Measurements from ENCODE around the gene GCGR.

GCGR gene

GRCh38 chr17:81813371-81813684 is 9.4 kb downstream of the GCGR start:
- H3F3A ChIP-seq (ENCODE audit: insufficient read depth), result no peaks in the 10 kb centered on the region
- no peaks in the 10 kb centered on the region for H3K36me3 ChIP-seq (ENCODE audit: low read length)
- H3K9me3 ChIP-seq (ENCODE audit: insufficient read depth, low read length), result no peaks in the 10 kb centered on the region
- no peaks in the 10 kb centered on the region for H3K9me2 ChIP-seq (replicated peaks; ENCODE audit: insufficient read depth, low read length)
- no peak overlapping the region for H3K9ac ChIP-seq (ENCODE audit: low read length)
- no peak overlapping the region for H3K4me3 ChIP-seq (ENCODE audit: insufficient read depth, low read length, poor library complexity, severe bottlenecking)
- H3K27me3 ChIP-seq (ENCODE audit: low read length), result no peaks in the 10 kb centered on the region
- H2AFZ ChIP-seq (ENCODE audit: low read depth, low read length, severe bottlenecking), result no peak overlapping the region
- H3K79me2 ChIP-seq (ENCODE audit: insufficient read depth, low read length), result no peaks in the 10 kb centered on the region
- no peak overlapping the region for H3K4me2 ChIP-seq (ENCODE audit: low read depth, low read length, poor library complexity, severe bottlenecking)
- no peak overlapping the region for H3K27ac ChIP-seq (ENCODE audit: low read depth, low read length)
- no peak for TF ChIP-seq CTCF (IDR thresholded peaks at IDR 0.05; ENCODE audit: insufficient read depth, low read length, poor library complexity, severe bottlenecking)
- no peak for TF ChIP-seq EZH2phosphoT487 (conservative IDR thresholded peaks at IDR 0.05; ENCODE audit: low read length)
- no peaks in the 10 kb centered on the region for H4K20me1 ChIP-seq (ENCODE audit: low read depth, low read length)

- H3K27ac ChIP-seq (ENCODE audit: low read depth, low read length), result no peak overlapping the region
- H3K4me2 ChIP-seq (ENCODE audit: low read depth, low read length, poor library complexity, severe bottlenecking), result no peak overlapping the region
- no peaks in the 10 kb centered on the region for H4K20me1 ChIP-seq (ENCODE audit: low read depth, low read length)
- H3K36me3 ChIP-seq (ENCODE audit: low read length), result no peaks in the 10 kb centered on the region
- no peaks in the 10 kb centered on the region for H3F3A ChIP-seq (ENCODE audit: insufficient read depth)
- H3K9me2 ChIP-seq (replicated peaks; ENCODE audit: insufficient read depth, low read length), result no peaks in the 10 kb centered on the region
- H3K9me3 ChIP-seq (ENCODE audit: insufficient read depth, low read length), result no peaks in the 10 kb centered on the region
- no peaks in the 10 kb centered on the region for H3K27me3 ChIP-seq (ENCODE audit: low read length)
- no peak overlapping the region for H2AFZ ChIP-seq (ENCODE audit: low read depth, low read length, severe bottlenecking)
- no peak overlapping the region for H3K9ac ChIP-seq (ENCODE audit: low read length)
- H3K4me3 ChIP-seq (ENCODE audit: insufficient read depth, low read length, poor library complexity, severe bottlenecking), result no peak overlapping the region
- no peak for TF ChIP-seq EZH2phosphoT487 (conservative IDR thresholded peaks at IDR 0.05; ENCODE audit: low read length)
- TF ChIP-seq CTCF (IDR thresholded peaks at IDR 0.05; ENCODE audit: insufficient read depth, low read length, poor library complexity, severe bottlenecking), result no peak
- no peaks in the 10 kb centered on the region for H3K79me2 ChIP-seq (ENCODE audit: insufficient read depth, low read length)
Measured at GRCh38 chr17:81813861-81814683, 10.1 kb downstream of the GCGR start.

GRCh38 chr17:81814748-81815645 is 11.0 kb downstream of the GCGR start:
- Histone ChIP-seq H3K4me2 (ENCODE audit: low read depth, low read length, poor library complexity, severe bottlenecking) (no peak overlapping the region), H3K27me3 (ENCODE audit: low read length) (no peaks in the 10 kb centered on the region), H3F3A (ENCODE audit: insufficient read depth) (no peaks in the 10 kb centered on the region), H3K4me3 (ENCODE audit: insufficient read depth, low read length, poor library complexity, severe bottlenecking) (no peak overlapping the region), H3K9me3 (ENCODE audit: insufficient read depth, low read length) (no peaks in the 10 kb centered on the region), H3K9ac (ENCODE audit: low read length) (no peak overlapping the region), H3K9me2 (replicated peaks; ENCODE audit: insufficient read depth, low read length) (no peaks in the 10 kb centered on the region), H3K27ac (ENCODE audit: low read depth, low read length) (no peak overlapping the region), H4K20me1 (ENCODE audit: low read depth, low read length) (no peaks in the 10 kb centered on the region), H2AFZ (ENCODE audit: low read depth, low read length, severe bottlenecking) (no peak overlapping the region), H3K36me3 (ENCODE audit: low read length) (no peaks in the 10 kb centered on the region), H3K79me2 (ENCODE audit: insufficient read depth, low read length) (no peaks in the 10 kb centered on the region)
- TF ChIP-seq CTCF (IDR thresholded peaks at IDR 0.05; ENCODE audit: insufficient read depth, low read length, poor library complexity, severe bottlenecking) (no peak), EZH2phosphoT487 (conservative IDR thresholded peaks at IDR 0.05; ENCODE audit: low read length) (no peak)

Data from SU-DHL-6 (cell line).